Superior temporal gyrus (tissue), 1 donor: ENCODE measurements around the gene CENPK.
"Not testable (repeated sequence)": the region's sequence is repeated elsewhere in the genome, so short reads cannot be mapped to it uniquely, and the experiment has no call there.

Experiments
- DNase-seq: peaks from one replicate; pipeline ENCODE4 v3.0.0-alpha.2; 2016; ENCODE audit errors: extremely low spot score

CENPK gene

GRCh38 chr5:65508978-65509377 lies 54.0 kb downstream of the CENPK start:
- DNase-seq, result no peak

GRCh38 chr5:65506961-65507360 lies 56.0 kb downstream of the CENPK start:
- no peak for DNase-seq

GRCh38 chr5:65489119-65489518 lies 73.8 kb downstream of the CENPK start:
- no peak for DNase-seq

GRCh38 chr5:65488038-65488687 lies 74.8 kb downstream of the CENPK start:
- not testable (repeated sequence) for DNase-seq

- DNase-seq, result not testable (repeated sequence)
Measured at GRCh38 chr5:65486803-65487202, 76.2 kb downstream of the CENPK start.

- no peak for DNase-seq
Measured at GRCh38 chr5:65485405-65485804, 77.6 kb downstream of the CENPK start.

- peak; percentile 89 for DNase-seq
Measured at GRCh38 chr5:65483546-65484346, 79.2 kb downstream of the CENPK start.

- peak; percentile 71 for DNase-seq
Measured at GRCh38 chr5:65482736-65483545, 80.0 kb downstream of the CENPK start.

GRCh38 chr5:65482296-65482735 lies 80.7 kb downstream of the CENPK start:
- DNase-seq, result peak; percentile 78

GRCh38 chr5:65481635-65482295 lies 81.2 kb downstream of the CENPK start, which contains the start of gene ADAMTS6:
TSS of gene ADAMTS6 (minus strand) at chr5:65481920. CDS start at chr5:65473673, 8,247 bp downstream.
- peak; percentile 90 for DNase-seq

GRCh38 chr5:65481171-65481581 lies 81.8 kb downstream of the CENPK start:
- peak; percentile 29 for DNase-seq

GRCh38 chr5:65480306-65480865 lies 82.6 kb downstream of the CENPK start:
- DNase-seq, result no peak

- no peak for DNase-seq
Measured at GRCh38 chr5:65479527-65479926, 83.4 kb downstream of the CENPK start.

GRCh38 chr5:65478336-65478735 lies 84.6 kb downstream of the CENPK start:
- DNase-seq, result no peak

GRCh38 chr5:65475895-65476294 lies 87.1 kb downstream of the CENPK start:
- DNase-seq, result no peak

GRCh38 chr5:65475336-65475735 lies 87.6 kb downstream of the CENPK start:
- no peak for DNase-seq

- no peak for DNase-seq
Measured at GRCh38 chr5:65474130-65474711, 88.7 kb downstream of the CENPK start.

GRCh38 chr5:65468633-65469032 lies 94.3 kb downstream of the CENPK start:
- no peak for DNase-seq
